Measurements from ENCODE around the gene LTBP1.

Gene LTBP1

GRCh38 chr2:33023728-33024500 lies 77.2 kb downstream of the LTBP1 start:
- H3K36me3 ChIP-seq (ENCODE audit: control insufficient read depth in 1 of 2, insufficient read depth in 2 of 2, low read length in 2 of 2), result no peaks in the 10 kb centered on the region
- no peak overlapping the region for H3K14ac ChIP-seq (ENCODE audit: low read length)
- no peak overlapping the region for H3K4me3 ChIP-seq (ENCODE audit: low read depth, low read length)
- no peak overlapping the region for H3K18ac ChIP-seq (ENCODE audit: low read length)
- no peak overlapping the region for H2AK5ac ChIP-seq (ENCODE audit: low read length)
- no peaks in the 10 kb centered on the region for H3K79me1 ChIP-seq (ENCODE audit: low read length)
- H4K91ac ChIP-seq (ENCODE audit: low read depth, low read length), result no peak overlapping the region
- no peak overlapping the region for H2BK120ac ChIP-seq (ENCODE audit: insufficient read depth, low read length, poor library complexity)
- no peak overlapping the region for H4K8ac ChIP-seq (ENCODE audit: low read depth, low read length)
- H3K9ac ChIP-seq (ENCODE audit: low read length), result no peak overlapping the region
- H3K4ac ChIP-seq (ENCODE audit: low read depth, low read length), result no peak overlapping the region
- peak in 1 of 2 donors; percentile 38 for DNase-seq
- H3K23ac ChIP-seq (ENCODE audit: low read length), result no peak overlapping the region
- H3K4me1 ChIP-seq (ENCODE audit: control insufficient read depth in 1 of 2, insufficient read depth in 2 of 2, low read length in 2 of 2), result no peaks in the 10 kb centered on the region
- no peak overlapping the region for H2BK12ac ChIP-seq (ENCODE audit: low read length)
- H2AFZ ChIP-seq (ENCODE audit: insufficient read depth, low read length, poor library complexity), result no peak overlapping the region
- no peak overlapping the region for H4K12ac ChIP-seq (ENCODE audit: low read depth, low read length)
- H3K4me2 ChIP-seq (ENCODE audit: low read length), result no peak overlapping the region
- no peaks in the 10 kb centered on the region for H3K27me3 ChIP-seq (ENCODE audit: insufficient read depth, low read length)
- H2BK5ac ChIP-seq (ENCODE audit: low read depth, low read length, poor library complexity), result no peak overlapping the region
- no peak overlapping the region for H3K27ac ChIP-seq (ENCODE audit: low read depth, low read length)
- H3K79me2 ChIP-seq (ENCODE audit: control insufficient read depth, insufficient read depth, low read length, poor library complexity), result no peaks in the 10 kb centered on the region
- no CpG with 5 or more reads among the region's 2 CpGs for WGBS (ENCODE audit: extremely low coverage, insufficient coverage, insufficient read length)
- peaks cover 4% of the 10 kb centered on the region for H3K9me3 ChIP-seq (ENCODE audit: insufficient read depth, low read depth, low read length)

GRCh38 chr2:33024758-33025157 lies 78.0 kb downstream of the LTBP1 start:
- no peak overlapping the region for H2BK5ac ChIP-seq (ENCODE audit: low read depth, low read length, poor library complexity)
- H3K23ac ChIP-seq (ENCODE audit: low read length), result peak overlapping the region; percentile 3
- no peak overlapping the region for H2AK5ac ChIP-seq (ENCODE audit: low read length)
- no peak overlapping the region for H3K4ac ChIP-seq (ENCODE audit: low read depth, low read length)
- H2BK120ac ChIP-seq (ENCODE audit: insufficient read depth, low read length, poor library complexity), result no peak overlapping the region
- no peak overlapping the region for H3K27ac ChIP-seq (ENCODE audit: low read depth, low read length)
- no peak overlapping the region for H4K12ac ChIP-seq (ENCODE audit: low read depth, low read length)
- no peaks in the 10 kb centered on the region for H3K4me1 ChIP-seq (ENCODE audit: control insufficient read depth in 1 of 2, insufficient read depth in 2 of 2, low read length in 2 of 2)
- H3K36me3 ChIP-seq (ENCODE audit: control insufficient read depth in 1 of 2, insufficient read depth in 2 of 2, low read length in 2 of 2), result no peaks in the 10 kb centered on the region
- H3K9ac ChIP-seq (ENCODE audit: low read length), result no peak overlapping the region
- no peak overlapping the region for H3K18ac ChIP-seq (ENCODE audit: low read length)
- no peak for DNase-seq
- no peak overlapping the region for H4K91ac ChIP-seq (ENCODE audit: low read depth, low read length)
- H2BK12ac ChIP-seq (ENCODE audit: low read length), result no peak overlapping the region
- H4K8ac ChIP-seq (ENCODE audit: low read depth, low read length), result no peak overlapping the region
- no peak overlapping the region for H3K14ac ChIP-seq (ENCODE audit: low read length)
- no peak overlapping the region for H3K4me2 ChIP-seq (ENCODE audit: low read length)
- H3K79me2 ChIP-seq (ENCODE audit: control insufficient read depth, insufficient read depth, low read length, poor library complexity), result no peaks in the 10 kb centered on the region
- no peak overlapping the region for H3K4me3 ChIP-seq (ENCODE audit: low read depth, low read length)
- WGBS (ENCODE audit: extremely low coverage, insufficient coverage, insufficient read length), result no CpG with 5 or more reads among the region's 2 CpGs
- H3K79me1 ChIP-seq (ENCODE audit: low read length), result no peaks in the 10 kb centered on the region
- H3K9me3 ChIP-seq (ENCODE audit: insufficient read depth, low read depth, low read length), result peaks cover 4% of the 10 kb centered on the region
- H2AFZ ChIP-seq (ENCODE audit: insufficient read depth, low read length, poor library complexity), result no peak overlapping the region
- no peaks in the 10 kb centered on the region for H3K27me3 ChIP-seq (ENCODE audit: insufficient read depth, low read length)

GRCh38 chr2:33029459-33029858 lies 82.7 kb downstream of the LTBP1 start:
- H3K9ac ChIP-seq (ENCODE audit: low read length), result no peak overlapping the region
- no peaks in the 10 kb centered on the region for H3K36me3 ChIP-seq (ENCODE audit: control insufficient read depth in 1 of 2, insufficient read depth in 2 of 2, low read length in 2 of 2)
- H3K23ac ChIP-seq (ENCODE audit: low read length), result no peak overlapping the region
- H3K79me1 ChIP-seq (ENCODE audit: low read length), result no peaks in the 10 kb centered on the region
- no peak overlapping the region for H3K18ac ChIP-seq (ENCODE audit: low read length)
- no peak overlapping the region for H3K4ac ChIP-seq (ENCODE audit: low read depth, low read length)
- no peak overlapping the region for H3K4me3 ChIP-seq (ENCODE audit: low read depth, low read length)
- no peak overlapping the region for H2AFZ ChIP-seq (ENCODE audit: insufficient read depth, low read length, poor library complexity)
- H3K79me2 ChIP-seq (ENCODE audit: control insufficient read depth, insufficient read depth, low read length, poor library complexity), result no peaks in the 10 kb centered on the region
- WGBS (ENCODE audit: extremely low coverage, insufficient coverage, insufficient read length), result no CpG with 5 or more reads among the region's 3 CpGs
- no peak for DNase-seq
- no peak overlapping the region for H4K12ac ChIP-seq (ENCODE audit: low read depth, low read length)
- no peak overlapping the region for H3K4me2 ChIP-seq (ENCODE audit: low read length)
- H3K4me1 ChIP-seq (ENCODE audit: control insufficient read depth in 1 of 2, insufficient read depth in 2 of 2, low read length in 2 of 2), result peaks cover 0 to 2% of the 10 kb centered on the region in 2 experiments
- no peak overlapping the region for H3K14ac ChIP-seq (ENCODE audit: low read length)
- H2BK12ac ChIP-seq (ENCODE audit: low read length), result no peak overlapping the region
- no peak overlapping the region for H4K91ac ChIP-seq (ENCODE audit: low read depth, low read length)
- H2BK5ac ChIP-seq (ENCODE audit: low read depth, low read length, poor library complexity), result no peak overlapping the region
- H3K27me3 ChIP-seq (ENCODE audit: insufficient read depth, low read length), result no peaks in the 10 kb centered on the region
- H2AK5ac ChIP-seq (ENCODE audit: low read length), result no peak overlapping the region
- no peak overlapping the region for H2BK120ac ChIP-seq (ENCODE audit: insufficient read depth, low read length, poor library complexity)
- peaks cover 4% of the 10 kb centered on the region for H3K9me3 ChIP-seq (ENCODE audit: insufficient read depth, low read depth, low read length)
- no peak overlapping the region for H4K8ac ChIP-seq (ENCODE audit: low read depth, low read length)
- H3K27ac ChIP-seq (ENCODE audit: low read depth, low read length), result no peak overlapping the region

- Histone ChIP-seq H3K79me1 (ENCODE audit: low read length) (no peaks in the 10 kb centered on the region), H2BK12ac (ENCODE audit: low read length) (no peak overlapping the region), H3K9me3 (ENCODE audit: insufficient read depth, low read depth, low read length) (peaks cover under 1% of the 10 kb centered on the region), H3K27me3 (ENCODE audit: insufficient read depth, low read length) (no peaks in the 10 kb centered on the region), H3K79me2 (ENCODE audit: control insufficient read depth, insufficient read depth, low read length, poor library complexity) (no peaks in the 10 kb centered on the region), H3K14ac (ENCODE audit: low read length) (no peak overlapping the region), H3K23ac (ENCODE audit: low read length) (no peak overlapping the region), H2BK5ac (ENCODE audit: low read depth, low read length, poor library complexity) (no peak overlapping the region), H2AFZ (ENCODE audit: insufficient read depth, low read length, poor library complexity) (no peak overlapping the region), H3K4me3 (ENCODE audit: low read depth, low read length) (no peak overlapping the region), H3K4ac (ENCODE audit: low read depth, low read length) (no peak overlapping the region), H4K8ac (ENCODE audit: low read depth, low read length) (no peak overlapping the region), H3K36me3 (ENCODE audit: control insufficient read depth in 1 of 2, insufficient read depth in 2 of 2, low read length in 2 of 2) (no peaks in the 10 kb centered on the region), H2BK120ac (ENCODE audit: insufficient read depth, low read length, poor library complexity) (no peak overlapping the region), H3K27ac (ENCODE audit: low read depth, low read length) (no peak overlapping the region), H3K18ac (ENCODE audit: low read length) (no peak overlapping the region), H3K9ac (ENCODE audit: low read length) (no peak overlapping the region), H3K4me2 (ENCODE audit: low read length) (no peak overlapping the region), H4K12ac (ENCODE audit: low read depth, low read length) (no peak overlapping the region), H4K91ac (ENCODE audit: low read depth, low read length) (no peak overlapping the region), H3K4me1 (ENCODE audit: control insufficient read depth in 1 of 2, insufficient read depth in 2 of 2, low read length in 2 of 2) (peaks cover 0 to 2% of the 10 kb centered on the region in 2 experiments), H2AK5ac (ENCODE audit: low read length) (no peak overlapping the region)
- WGBS (ENCODE audit: extremely low coverage, insufficient coverage, insufficient read length), result no CpG with 5 or more reads among the region's 4 CpGs
- no peak for DNase-seq
These were observed 83.2 kb downstream of the LTBP1 start for GRCh38 chr2:33029926-33030325.
